GM12874 (cell line): ENCODE data around the gene MEAF6.

ENCODE experiments used
- TF ChIP-seq, protein P1 (sequence below): IDR thresholded peaks from 2 replicates; pipeline ENCODE4 v1.5.1; 2011; ENCODE audit warnings: low read depth, mild to moderate bottlenecking, control low read depth, low read length, moderate library complexity; ENCODE audit not compliant: insufficient read depth

Gene MEAF6

DNA sequence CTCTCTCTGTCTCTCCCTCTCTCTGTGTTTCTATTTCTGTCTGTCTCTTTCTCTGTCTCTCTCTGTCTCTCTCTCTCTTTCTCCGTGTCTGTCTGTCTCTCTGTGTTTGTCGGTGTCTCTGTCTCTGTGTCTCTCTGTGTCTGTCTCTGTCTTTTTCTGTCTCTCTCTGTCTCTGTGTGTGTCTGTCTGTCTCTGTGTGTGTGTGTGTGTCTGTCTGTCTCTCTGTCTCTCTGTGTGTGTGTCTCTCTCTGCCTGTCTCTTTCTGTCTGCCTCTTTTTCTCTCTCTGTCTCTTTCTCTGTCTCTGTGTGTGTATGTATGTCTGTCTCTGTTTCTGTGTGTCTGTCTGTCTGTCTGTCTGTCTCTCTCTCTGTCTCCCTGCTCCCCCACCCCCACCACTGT is 71.9 kb downstream of the MEAF6 start:
- TF ChIP-seq, protein P1, sequence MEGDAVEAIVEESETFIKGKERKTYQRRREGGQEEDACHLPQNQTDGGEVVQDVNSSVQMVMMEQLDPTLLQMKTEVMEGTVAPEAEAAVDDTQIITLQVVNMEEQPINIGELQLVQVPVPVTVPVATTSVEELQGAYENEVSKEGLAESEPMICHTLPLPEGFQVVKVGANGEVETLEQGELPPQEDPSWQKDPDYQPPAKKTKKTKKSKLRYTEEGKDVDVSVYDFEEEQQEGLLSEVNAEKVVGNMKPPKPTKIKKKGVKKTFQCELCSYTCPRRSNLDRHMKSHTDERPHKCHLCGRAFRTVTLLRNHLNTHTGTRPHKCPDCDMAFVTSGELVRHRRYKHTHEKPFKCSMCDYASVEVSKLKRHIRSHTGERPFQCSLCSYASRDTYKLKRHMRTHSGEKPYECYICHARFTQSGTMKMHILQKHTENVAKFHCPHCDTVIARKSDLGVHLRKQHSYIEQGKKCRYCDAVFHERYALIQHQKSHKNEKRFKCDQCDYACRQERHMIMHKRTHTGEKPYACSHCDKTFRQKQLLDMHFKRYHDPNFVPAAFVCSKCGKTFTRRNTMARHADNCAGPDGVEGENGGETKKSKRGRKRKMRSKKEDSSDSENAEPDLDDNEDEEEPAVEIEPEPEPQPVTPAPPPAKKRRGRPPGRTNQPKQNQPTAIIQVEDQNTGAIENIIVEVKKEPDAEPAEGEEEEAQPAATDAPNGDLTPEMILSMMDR: no peak
